ENCODE data around the gene RABEPK. TPM values are rescaled to one million over a fixed set of nuclear protein-coding genes. Genes with fewer than 3 reads are reported as not detected.
"Not testable (repeated sequence)": the region's sequence is repeated elsewhere in the genome, so short reads cannot be mapped to it uniquely, and the experiment has no call there.

RABEPK gene
- total and polyA plus RNA-seq, 11 donors: 7.4 to 31.1 (median 10.6) TPM

GRCh38 chr9:125156551-125156950, 43.8 kb upstream of the RABEPK start:
- Histone ChIP-seq H3K36me3 (peaks cover 0 to 63% (median 53%) of the 10 kb centered on the region in 9 donors), H3K27me3 (no peaks in the 10 kb centered on the region), H3K4me3 (no peak overlapping the region), H3K9me3 (no peaks in the 10 kb centered on the region), H3K4me1 (peaks cover 0 to 22% (median 10%) of the 10 kb centered on the region in 12 donors), H3K27ac (no peak overlapping the region)
- ATAC-seq: no peak
- 95 to 100% (median 97%) methylated on average over 2 of the region's 2 CpGs for WGBS, 4 donors
- intact Hi-C loops (cut with DNase I): no loop called here
- no peak for TF ChIP-seq CTCF (IDR thresholded peaks at IDR 0.05)
- TF ChIP-seq POLR2A (IDR thresholded peaks at IDR 0.05): no peak
- no peak for DNase-seq

DNA sequence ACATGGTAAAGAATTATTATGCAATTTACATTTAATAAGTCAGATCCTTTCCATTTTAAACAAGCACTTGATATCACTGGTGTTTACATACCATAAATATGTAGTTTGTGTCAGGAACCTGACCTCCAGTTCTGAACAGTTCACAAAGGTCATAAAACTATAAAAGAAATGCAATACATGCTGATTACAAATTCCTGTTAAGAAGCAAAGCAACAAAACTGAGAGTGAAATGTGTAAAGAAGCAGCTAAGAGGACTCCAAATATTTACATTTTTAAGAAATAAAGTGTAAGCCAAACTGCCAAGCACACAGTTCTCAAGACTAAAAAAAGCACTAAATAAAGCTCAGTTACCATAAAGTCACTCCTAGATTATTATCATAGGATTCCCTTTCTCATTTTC, 39.6 kb upstream of the RABEPK start:
- peaks cover 0 to 17% (median 8%) of the 10 kb centered on the region in 12 donors for H3K4me1 ChIP-seq
- no peaks in the 10 kb centered on the region for H3K27me3 ChIP-seq
- TF ChIP-seq POLR2A (IDR thresholded peaks at IDR 0.05) (no peak), CTCF (IDR thresholded peaks at IDR 0.05) (no peak)
- ATAC-seq (no peak), DNase-seq (no peak)
- no peaks in the 10 kb centered on the region for H3K9me3 ChIP-seq
- H3K27ac ChIP-seq: peak overlapping the region in 1 of 12 donors; percentile 41
- peaks cover 0 to 30% (median 22%) of the 10 kb centered on the region in 9 donors for H3K36me3 ChIP-seq
- intact Hi-C loops (cut with DNase I): no loop called here
- H3K4me3 ChIP-seq: no peak overlapping the region

- whole genome bisulfite sequencing, 4 donors: 73 to 83% (median 79%) methylated on average over 3 of the region's 3 CpGs
- TF ChIP-seq POLR2A (IDR thresholded peaks at IDR 0.05) (no peak), CTCF (IDR thresholded peaks at IDR 0.05) (no peak)
- intact Hi-C loops (cut with DNase I): no loop called here
- no peaks in the 10 kb centered on the region for H3K27me3 ChIP-seq
- ATAC-seq (peak in 2 of 4 donors; percentile 26 to 52), DNase-seq (no peak)
- peaks cover 0 to 32% (median 22%) of the 10 kb centered on the region in 9 donors for H3K36me3 ChIP-seq
- no peaks in the 10 kb centered on the region for H3K9me3 ChIP-seq
- H3K4me3 ChIP-seq: no peak overlapping the region
- H3K27ac ChIP-seq: peak overlapping the region in 1 of 12 donors; percentile 41
- H3K4me1 ChIP-seq: peaks cover 0 to 17% (median 8%) of the 10 kb centered on the region in 12 donors
These were observed 38.9 kb upstream of the RABEPK start for GRCh38 chr9:125161284-125161918.

DNA sequence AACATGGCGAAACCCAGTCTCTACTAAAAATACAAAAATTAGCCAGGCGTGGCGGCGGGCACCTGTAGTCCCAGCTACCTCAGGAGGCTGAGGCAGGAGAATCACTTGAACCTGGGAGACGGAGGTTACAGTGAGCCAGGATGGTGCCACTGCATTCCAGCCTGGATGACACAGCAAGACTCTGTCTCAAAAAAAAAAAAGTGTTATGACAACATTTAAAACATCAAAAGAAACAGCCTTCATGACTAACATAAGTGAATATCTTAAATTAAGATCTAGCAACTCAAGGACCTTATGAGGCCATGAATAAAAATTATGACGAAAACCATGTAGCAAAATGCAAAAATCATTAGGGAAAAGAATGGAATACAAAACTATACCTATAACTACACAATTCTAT, 37.5 kb upstream of the RABEPK start:
- Histone ChIP-seq H3K36me3 (peaks cover 0 to 21% (median 13%) of the 10 kb centered on the region in 9 donors), H3K4me1 (peaks cover 0 to 17% (median 8%) of the 10 kb centered on the region in 12 donors)
- H3K27ac ChIP-seq; H3K4me3 ChIP-seq; DNase-seq; intact Hi-C loops (cut with DNase I); ATAC-seq; H3K9me3 ChIP-seq; H3K27me3 ChIP-seq: not testable (repeated sequence)
- WGBS, 4 donors: 93 to 99% (median 97%) methylated on average over 6 of the region's 6 CpGs

DNA sequence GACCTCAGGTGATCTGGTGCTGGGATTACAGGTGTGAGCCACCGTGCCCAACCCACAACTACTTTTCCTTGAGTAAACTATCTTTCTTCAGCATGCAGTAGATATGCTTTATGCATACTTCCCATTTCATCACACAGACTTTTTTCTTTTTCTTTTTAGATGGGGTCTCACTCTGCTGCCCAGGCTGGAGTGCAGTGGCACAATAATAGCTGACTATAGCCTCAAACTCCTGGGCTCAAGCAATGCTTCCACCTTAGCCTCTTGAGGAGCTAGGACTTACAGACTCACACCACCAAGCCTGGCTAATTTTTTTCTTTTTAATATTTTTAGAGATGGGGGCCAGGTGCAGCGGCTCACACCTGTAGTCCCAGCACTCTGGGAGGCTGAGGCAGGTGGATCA, 33.6 kb upstream of the RABEPK start:
- Histone ChIP-seq H3K4me1 (peaks cover 0 to 5% (median under 1%) of the 10 kb centered on the region in 12 donors), H3K36me3 (peaks cover 0 to 52% (median 32%) of the 10 kb centered on the region in 9 donors), H3K4me3 (no peak overlapping the region), H3K27me3 (no peaks in the 10 kb centered on the region), H3K9me3 (no peaks in the 10 kb centered on the region), H3K27ac (no peak overlapping the region)
- 48 to 100% (median 84%) methylated on average over 2 of the region's 2 CpGs for WGBS, 4 donors
- ATAC-seq: no peak
- TF ChIP-seq CTCF (IDR thresholded peaks at IDR 0.05) (no peak), POLR2A (IDR thresholded peaks at IDR 0.05) (no peak)
- intact Hi-C loops (cut with DNase I): no loop called here
- no peak for DNase-seq

Data from heart left ventricle (tissue), 16 donors.